SW 1271 (cell line): ENCODE results near the gene NTMT2.
"Not testable (repeated sequence)": the region's sequence is repeated elsewhere in the genome, so short reads cannot be mapped to it uniquely, and the experiment has no call there.

Experiments
- DNase-seq, 2 experiments: peaks; one replicate each; lab custom pipeline; 2025; lab: John Stamatoyannopoulos, UW

NTMT2 gene

DNA sequence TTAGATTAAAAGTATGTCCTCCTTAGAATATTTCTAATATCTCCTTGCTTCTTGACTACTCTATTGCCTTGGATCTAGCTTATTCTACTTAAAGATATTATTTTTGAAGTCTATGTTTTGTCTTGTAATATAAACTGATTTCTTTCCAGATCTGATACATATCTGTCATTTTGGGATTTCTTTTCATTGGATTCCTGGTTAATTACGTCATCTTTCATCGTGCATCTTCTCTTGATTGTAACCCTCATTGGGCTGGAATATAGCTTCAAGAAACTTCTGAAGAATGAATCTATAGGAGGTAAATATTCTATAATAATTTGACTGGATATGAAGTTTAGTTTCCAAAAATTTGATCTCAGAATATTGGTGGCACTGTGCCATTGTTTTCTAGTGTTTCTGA lies 12.1 kb downstream of the NTMT2 start:
- DNase-seq = no peak

DNA sequence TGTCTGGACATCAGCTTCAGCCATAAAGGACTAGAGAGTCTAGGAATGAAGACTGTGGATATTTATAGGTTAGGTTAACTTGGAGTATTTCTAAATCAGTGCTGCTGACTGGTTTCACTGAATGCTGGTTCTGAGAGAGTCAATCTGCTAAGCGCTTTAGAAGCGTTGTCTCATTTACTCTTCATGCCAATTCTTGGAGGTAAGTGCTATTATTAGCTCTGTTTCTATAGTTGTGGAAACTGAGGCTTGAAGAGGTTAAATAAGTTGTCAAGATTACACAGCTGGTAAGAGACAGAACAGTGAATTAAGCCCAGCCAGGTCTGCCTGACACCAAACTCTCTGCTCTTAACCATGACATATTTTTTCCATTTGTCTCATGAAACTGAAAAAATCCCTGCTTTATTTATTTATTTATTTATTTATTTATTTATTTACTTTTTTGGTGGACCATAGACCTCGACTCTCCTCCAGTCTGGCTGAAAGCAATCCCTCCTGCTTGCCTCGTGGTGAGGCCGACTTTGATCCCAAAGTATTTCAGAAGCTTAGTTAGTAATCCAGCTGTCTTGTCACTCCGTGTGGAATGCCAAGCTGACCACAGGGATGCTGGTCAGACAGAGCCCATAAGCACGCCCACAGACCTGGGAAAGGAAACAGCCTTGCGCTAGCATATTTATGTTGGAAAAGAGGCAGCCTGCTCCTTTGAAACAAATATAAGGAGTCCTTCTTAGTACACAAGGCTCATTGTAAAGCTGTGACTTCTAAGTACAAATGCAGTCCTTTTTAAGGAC lies 16.9 kb downstream of the NTMT2 start:
- no peak for DNase-seq

DNA sequence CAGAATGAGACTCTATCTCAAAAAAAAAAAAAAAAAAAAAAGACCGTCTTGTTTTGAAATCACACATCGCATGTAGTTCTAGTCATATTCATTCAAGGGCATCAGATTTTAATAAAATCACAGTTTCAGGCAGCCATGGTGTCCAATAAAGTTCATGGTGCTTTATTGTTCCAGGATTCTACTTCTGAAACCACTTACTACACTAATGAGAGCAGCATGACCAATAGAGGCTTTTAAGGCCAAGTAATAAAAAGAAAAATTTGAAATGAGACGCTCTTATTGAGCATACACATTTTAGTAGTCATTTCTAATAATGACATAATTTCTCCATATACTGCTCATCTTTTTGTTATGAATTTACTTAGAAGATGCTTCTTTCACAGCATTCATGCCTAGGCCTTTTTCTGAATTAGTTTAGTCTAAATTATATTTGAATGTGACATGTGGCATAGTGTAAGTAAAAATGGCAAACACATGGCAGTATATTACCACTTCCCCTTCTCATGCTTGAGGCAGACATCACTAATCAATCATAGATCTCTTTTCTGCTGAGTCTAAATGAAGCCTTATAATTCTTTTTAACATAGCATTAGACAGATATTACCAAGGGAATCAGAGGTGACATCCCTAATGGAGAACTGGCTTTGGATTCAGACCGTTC lies 18.5 kb downstream of the NTMT2 start:
- no peak for DNase-seq

DNA sequence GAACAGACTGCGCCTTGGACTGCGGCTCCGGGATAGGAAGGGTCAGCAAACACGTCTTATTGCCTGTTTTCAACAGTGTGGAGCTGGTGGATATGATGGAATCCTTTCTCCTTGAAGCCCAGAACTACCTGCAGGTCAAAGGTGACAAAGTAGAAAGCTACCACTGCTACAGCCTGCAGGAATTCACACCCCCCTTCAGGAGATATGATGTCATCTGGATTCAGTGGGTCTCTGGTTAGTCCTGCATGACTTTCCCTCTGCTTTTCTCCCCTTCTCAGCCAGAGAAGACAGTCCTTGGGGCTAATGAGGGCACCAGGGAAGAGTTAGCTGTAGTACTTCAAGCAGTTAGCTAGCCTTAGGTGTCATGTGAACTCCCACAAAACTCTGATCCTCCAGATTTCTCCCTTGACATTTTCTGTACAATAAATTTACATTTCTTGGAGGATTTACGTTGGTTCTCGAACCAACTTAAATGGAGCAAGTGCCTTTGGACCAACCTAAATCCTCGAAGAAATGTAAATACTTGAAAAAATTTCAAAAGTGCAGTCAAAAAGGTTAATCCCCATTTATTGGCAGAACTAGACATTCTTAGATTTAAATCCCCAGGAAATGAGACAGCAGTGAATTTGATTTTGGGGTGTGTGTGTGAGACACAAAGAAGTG lies 20.9 kb downstream of the NTMT2 start:
- DNase-seq = no peak

DNA sequence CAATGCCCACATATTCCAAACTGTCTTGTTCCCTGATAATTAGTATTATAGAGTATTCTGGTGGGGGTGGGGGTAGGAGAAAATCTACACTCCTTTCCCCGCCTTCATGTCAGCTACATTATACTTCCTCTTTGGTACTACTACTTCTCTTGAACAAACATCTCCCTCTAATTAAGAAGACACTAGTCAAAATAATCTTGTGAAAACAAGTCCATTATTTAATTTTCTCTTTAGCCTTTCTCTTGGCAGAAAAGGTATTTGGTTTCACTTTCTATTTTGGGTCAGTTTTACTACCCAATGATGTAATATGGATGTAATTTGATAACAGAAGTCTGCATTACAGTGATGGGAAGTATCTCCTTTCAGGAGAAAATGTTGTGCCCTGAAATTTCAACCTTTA lies 22.5 kb downstream of the NTMT2 start:
- DNase-seq = no peak

DNA sequence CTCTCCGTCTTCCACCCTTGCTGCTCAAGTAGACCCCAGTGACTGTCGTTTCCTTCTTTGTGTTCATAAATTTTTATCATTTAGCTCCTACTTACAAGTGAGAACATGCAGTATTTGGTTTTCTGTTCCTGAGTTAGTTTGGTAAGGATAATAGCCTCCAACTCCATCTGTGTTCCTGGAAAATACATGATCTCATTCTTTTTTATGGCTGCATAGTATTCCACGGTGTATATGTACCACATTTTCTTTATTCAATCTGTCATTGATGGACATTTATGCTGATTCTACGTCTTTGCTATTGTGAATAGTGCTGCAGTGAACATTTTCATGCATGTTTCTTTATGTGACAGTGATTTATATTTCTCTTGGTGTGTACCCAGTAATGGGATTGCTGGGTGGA lies 24.8 kb downstream of the NTMT2 start:
- DNase-seq = not testable (repeated sequence)

DNA sequence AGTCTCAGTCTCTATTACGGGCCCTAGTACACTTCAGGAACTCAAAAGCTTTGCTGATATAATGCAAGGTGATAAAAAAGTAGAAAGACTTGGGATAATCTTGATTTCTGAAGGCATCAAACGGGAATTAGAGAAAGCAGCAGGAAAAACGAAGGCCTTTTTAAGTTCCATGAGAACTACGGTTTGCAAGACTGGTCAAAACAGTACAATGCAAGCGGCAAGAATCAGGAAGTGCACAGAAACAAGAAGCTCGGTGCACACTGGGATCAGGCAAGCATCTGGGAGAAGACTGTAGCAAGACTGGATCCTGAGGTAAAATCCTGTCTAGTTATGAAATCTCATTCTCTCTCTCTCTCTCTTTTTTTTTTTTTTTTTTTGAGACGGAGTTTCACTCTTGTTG lies 28.6 kb downstream of the NTMT2 start:
- no peak for DNase-seq

DNA sequence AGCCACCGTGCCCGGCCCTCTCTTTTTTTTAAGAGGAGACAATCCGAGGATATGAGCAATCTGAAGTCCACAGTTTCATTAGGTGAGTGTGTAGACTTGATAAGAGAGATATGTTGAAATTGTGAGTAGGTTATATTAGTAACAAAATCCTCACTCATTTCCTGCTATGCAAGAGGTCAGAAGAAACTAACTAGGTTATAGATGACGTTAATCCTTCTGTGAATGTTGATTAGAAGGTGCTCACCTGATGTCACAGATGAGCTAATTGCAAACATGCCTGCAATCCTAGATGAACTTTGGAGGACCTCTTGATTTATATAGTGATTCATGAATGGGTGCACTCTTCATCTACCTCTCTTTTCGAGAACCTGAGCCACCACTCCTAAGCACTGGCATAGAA lies 29.3 kb downstream of the NTMT2 start:
- DNase-seq = no peak

DNA sequence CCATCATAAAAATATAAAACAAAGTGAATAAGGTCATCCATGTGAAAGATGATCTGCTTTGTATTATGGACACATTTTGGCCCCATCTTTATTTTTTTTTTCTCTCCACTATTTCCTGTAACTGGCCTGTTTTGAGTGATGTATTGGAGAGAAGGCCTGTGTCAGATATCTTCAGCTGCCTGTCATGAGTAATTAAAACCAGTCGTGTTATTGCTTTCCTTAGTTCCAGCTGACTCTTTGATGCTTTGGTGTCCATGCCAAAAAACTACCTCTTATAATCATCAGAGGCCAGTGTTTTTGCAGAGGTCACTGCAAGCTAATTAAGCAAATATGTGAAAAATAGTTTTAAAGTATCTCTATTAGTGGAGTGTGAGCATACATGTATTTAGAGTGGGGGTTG lies 29.7 kb downstream of the NTMT2 start:
- no peak for DNase-seq

DNA sequence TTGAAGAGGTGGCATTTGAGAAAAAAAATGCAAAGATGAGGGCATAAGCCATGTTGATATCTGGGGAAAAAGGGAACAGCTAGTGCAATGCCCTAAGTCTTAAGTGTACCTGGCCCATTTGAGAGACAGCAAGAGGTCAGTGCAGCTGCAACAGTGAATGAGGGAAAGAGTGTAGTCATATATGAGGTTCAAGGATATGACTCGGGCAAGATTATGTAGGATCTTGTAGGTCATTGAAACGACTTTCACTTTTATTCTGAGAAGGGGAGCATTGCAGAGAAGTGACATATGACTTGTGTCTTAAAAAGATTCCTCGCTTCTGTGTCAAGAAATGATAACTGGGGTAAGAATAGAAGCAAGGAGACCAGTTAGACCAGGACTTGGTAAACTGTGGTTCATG lies 31.0 kb downstream of the NTMT2 start:
- DNase-seq = no peak

DNA sequence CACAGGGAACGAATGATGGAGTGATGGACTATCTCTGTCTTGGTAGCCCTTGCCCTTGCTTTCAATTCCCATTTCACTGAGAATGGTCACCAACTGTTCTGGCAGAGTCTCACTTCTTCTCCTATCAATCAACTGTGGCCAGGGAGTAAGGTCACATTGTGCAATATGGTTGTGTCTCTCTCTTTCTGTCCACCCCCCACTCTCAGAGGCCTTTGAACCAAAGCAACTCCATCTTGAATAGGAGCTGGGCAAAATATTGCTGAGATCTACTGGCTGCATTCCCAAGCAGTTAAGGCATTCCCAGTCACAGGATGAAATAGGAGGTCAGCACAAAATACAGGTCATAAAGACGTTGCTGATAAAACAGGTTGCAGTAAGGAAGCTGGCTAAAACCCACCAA lies 36.7 kb downstream of the NTMT2 start:
- no peak for DNase-seq

DNA sequence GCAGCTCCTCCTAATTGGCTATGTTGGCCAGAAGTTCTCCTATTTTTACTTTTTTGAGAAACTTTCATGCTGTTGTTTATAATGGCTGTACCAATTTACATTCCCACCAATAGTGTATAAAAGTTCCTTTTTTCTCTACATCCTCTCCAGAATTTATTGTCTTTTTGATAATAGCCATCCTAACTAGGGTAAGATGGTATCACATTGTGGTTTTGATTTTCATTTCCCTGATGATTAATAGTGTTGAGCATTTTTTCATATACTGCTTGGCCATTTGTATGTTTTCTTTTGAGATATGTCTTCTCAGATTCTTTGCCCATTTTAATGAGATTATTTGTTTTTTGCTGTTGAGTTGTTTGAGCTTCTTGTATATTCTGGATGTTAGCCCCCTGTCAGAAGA lies 46.8 kb downstream of the NTMT2 start:
- DNase-seq = no peak

DNA sequence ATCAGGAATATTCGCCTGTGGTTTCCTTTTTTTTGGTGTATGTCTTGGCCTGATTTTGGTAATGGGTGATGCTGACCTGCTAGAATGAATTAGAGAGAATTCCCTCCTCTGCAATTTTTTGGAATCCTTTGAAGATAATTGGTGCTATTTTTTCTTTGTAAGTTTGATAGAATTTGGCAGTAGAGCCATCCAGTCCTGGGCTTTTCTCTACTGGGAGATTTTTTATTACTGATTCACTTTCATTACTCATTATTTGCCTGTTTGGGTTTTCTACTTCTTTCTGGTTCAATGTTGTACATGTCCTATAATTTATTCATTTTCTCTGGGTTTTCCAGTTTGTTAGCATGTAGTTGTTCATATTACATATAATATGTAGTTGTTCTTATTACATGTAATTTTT lies 48.7 kb downstream of the NTMT2 start:
- no peak for DNase-seq

DNA sequence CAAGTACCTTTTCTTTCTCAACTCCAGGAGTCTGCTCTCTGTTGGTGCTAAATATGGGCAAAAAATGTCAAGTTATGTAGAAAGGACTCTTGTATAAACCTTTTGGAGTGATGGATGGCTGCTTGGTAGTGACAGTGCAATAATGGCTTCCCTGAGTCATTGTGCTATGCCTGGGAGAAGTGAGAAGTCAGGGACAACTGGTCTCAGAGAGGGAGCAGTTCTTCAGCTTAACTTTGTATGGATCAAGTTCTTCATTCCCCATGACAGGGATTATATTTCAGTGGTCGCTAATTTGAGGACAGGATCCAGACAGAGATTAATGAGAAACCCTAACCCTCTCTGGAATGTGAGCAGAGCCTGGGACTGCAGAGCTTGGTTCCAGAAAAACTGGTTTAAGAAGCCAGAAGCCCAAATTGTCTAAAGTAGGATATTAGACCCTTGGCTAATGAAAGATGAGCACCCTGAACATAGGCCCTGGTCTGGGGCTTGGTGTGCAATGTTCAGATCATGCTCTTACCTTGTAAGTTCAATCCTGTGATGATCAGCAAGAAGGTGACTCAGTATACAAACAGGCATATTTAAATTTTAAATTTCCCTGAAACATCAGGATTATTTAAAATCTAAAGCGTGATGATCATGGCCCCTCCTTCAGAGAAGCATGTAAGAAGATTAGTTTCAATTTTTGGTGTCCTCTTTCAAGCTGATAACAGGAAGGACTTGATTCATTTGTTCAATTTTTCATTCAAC lies 50.9 kb downstream of the NTMT2 start:
- DNase-seq = no peak

DNA sequence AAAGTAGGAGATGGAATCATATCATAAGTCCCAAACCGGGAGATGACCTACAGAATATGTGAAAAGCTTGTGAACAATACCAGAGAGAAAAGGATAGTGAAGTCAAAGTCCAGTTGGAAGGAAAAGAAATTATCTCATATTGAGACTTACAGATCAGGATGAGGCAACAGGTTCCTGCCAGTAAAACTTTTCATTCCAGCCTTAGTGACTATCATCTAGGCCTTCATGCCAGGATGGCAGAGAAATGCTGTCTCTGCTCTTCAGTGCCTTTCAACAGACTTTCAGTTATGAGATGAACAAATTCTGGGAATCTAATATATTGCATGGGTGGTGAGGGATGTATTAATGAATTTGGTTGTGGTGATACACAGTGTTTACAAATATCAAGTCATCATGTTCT lies 52.3 kb downstream of the NTMT2 start:
- no peak for DNase-seq

DNA sequence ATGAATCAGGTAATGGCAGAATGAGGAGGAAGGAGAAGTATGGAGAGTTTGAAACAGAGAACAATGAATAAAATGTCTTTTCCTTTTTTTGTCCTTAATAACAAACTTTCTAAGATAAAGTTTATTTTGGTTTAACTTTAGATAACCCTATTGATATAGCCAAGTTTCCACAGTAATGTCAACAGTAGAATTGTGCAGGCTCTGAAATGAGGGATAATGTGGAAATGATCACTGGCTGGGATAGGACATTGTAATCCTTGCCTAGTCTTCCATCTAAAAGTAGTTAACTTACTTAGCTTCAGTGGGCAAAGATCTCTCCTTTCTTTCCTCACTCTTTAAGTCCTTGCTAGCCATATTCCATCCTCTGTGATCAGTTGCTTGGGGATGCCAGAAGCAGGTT lies 52.8 kb downstream of the NTMT2 start:
- no peak for DNase-seq

DNA sequence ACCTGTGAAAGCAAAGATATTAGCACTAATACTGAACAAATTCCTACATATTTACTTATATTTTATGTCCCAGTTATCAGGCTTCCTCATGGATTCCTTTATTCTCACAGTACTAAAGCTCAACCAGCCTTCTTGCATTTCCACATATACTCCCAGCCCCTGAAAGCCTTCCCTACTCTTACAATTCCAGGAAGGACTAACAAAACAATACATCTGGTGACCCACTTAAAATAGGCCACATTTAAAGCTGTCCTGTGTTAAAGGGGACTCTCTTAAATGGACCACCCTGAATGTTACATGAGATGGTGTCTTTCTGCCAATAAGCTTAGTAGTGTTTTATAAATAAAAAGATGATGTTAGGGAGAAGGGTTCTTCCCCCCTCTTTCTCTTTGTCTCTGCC lies 54.4 kb downstream of the NTMT2 start:
- DNase-seq = no peak

DNA sequence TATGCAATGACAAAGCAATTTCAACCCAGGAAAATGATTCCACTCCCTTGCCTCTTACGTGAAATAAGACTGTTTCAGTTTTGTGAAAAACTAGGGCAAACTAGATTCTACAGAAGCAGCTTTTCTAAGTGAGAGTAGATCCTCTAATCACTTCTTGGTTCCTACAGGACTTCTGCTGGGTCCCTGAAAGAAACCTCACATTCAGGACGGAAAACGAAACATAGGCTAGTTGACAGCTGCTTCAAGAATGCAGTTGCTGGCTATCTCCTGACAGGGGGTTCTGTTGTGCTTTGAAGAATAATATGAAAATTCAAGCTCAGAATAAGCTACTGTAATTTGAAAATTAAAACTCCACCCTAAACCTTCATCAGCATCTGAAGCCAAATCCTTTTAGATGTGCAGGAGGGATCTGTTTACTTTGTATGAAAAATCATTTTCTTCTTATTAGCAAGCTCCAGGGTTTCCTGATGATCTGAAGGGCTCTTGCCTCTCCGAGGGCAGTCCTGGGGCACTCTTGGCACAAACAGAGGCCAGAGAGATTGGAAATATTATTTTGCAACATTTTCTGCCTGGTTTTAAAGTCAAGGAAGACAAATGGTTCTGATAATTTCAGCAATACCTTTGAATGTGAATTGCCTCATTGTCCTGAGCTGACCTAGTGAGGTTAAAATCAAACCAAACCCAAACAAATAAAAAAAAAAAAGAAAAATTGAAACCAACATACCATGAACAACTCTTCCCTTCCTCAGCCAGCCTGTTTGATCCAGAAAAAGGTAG lies 55.0 kb downstream of the NTMT2 start:
- DNase-seq = no peak

DNA sequence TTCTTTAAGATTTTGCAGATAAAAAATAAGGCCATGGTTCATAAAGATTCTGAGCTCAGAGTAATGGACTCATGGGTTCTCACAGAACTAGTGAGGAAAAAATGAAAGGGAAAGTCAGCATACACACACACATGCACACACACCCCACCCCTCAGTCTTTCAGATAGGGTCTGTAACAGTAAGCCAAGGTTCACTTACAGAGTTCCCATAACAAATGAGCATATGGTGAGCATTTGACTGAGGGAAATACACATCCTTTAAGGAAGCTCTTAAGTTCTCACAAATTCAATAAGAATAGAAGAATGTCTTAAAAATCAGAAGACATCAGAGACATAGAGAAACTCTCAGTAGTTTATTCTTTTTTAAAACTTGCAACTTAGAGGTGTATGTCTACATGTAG lies 57.9 kb downstream of the NTMT2 start:
- no peak for DNase-seq

DNA sequence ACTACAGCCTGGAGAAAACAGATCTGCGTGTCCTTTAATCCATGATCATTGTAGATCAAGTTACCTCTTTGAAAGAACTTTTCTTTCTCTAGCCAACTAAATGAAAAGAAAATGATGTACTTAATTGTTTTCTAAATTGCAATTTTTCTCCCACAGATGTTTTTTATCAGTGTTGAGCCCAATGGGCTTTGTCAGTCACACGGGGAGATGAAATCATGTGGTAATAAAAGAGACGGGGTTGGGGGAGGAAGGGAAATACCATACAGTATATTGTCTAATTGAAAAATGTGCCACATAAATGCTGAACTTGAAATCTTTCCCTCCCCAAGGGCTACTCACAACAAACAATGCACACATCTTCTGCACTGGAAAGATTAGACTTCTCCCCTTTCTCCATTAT lies 58.4 kb downstream of the NTMT2 start:
- DNase-seq = no peak

DNA sequence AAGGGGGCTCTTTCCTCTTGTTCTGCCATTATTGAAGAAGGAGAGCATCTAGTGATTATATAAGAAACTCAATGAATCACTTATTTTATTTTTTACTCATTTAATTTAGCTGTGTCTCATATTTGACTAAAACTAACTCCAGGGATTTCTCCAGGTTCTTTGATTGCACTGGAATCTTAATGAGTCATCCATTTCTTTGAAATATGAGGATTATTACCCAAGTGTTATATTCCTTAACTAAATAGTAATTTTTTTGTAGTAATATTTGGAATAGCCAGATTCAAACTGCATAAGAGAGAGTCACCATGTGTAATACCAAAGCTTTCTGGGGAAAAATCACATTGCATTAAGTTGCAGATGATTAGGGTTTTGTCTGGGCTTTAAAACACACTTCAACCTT lies 59.5 kb downstream of the NTMT2 start:
- no peak for DNase-seq

DNA sequence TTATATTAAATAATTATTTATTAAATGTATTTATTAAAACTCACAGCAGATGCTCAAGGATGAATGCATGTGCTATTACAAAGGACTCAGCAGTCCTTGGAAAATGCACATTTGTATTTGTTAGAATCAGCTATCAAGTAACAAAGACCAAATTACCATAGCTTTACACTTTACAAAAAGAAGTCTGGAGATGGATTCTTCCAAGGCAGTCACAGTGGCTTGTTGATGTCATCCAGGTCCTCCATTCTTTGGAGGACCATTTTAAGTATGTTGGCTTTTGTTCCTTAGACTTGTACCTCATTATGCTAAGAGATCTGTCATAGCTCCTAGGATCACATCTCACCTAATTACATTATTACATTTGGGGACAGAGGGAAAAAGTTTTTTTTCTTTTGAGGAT lies 63.4 kb downstream of the NTMT2 start:
- DNase-seq = no peak
